Liver (tissue), 9 donors: ENCODE results near the gene PATL1. TPM values are rescaled to one million over a fixed set of nuclear protein-coding genes. Genes with fewer than 3 reads are reported as not detected.
A peak's percentile ranks its signal among the peaks of the same experiment; 100 is the strongest.

Experiments used
- DNase-seq: peaks from one replicate; pipeline ENCODE4 v3.0.0-alpha.2; 2017; ENCODE audit warnings: low spot score
- H3K27ac ChIP-seq, 2 donors: one replicate each; pipeline ENCODE4 v1.7.0; 2013; ENCODE audit warnings: inconsistent platforms in 2 of 2, low read length in 2 of 2, control low read depth in 1 of 2, low read depth in 1 of 2, mild to moderate bottlenecking in 1 of 2
- H3K27me3 ChIP-seq, 4 donors: one replicate each; pipeline versions ENCODE4 v1.6.1 to v1.7.0; 2013; ENCODE audit warnings: low read length in 3 of 4, inconsistent platforms in 1 of 4, mild to moderate bottlenecking in 1 of 4, moderate library complexity in 1 of 4; ENCODE audit not compliant: control insufficient read depth in 4 of 4, insufficient read depth in 4 of 4
- H3K36me3 ChIP-seq, 4 donors: one replicate each; pipeline versions ENCODE4 v1.6.1 to v1.7.0; 2013; ENCODE audit warnings: low read length in 3 of 4, mild to moderate bottlenecking in 3 of 4, low read depth in 1 of 4, moderate library complexity in 1 of 4; ENCODE audit not compliant: control insufficient read depth in 4 of 4, insufficient read depth in 3 of 4
- H3K4me1 ChIP-seq, 4 donors: one replicate each; pipeline versions ENCODE4 v1.6.1 to v1.7.0; 2013; ENCODE audit warnings: low read length in 3 of 4, mild to moderate bottlenecking in 3 of 4, moderate library complexity in 1 of 4; ENCODE audit not compliant: control insufficient read depth in 4 of 4, insufficient read depth in 4 of 4
- H3K4me3 ChIP-seq, 3 donors: one replicate each; pipeline versions ENCODE4 v1.6.1 to v1.7.0; 2013; ENCODE audit warnings: low read length in 3 of 3, control low read depth in 1 of 3, low read depth in 1 of 3, mild to moderate bottlenecking in 1 of 3
- H3K9ac ChIP-seq, 2 donors: one replicate each; pipeline ENCODE4 v1.7.0; 2013; ENCODE audit warnings: low read length in 2 of 2, mild to moderate bottlenecking in 2 of 2, moderate library complexity in 2 of 2, control low read depth in 1 of 2, low read depth in 1 of 2
- H3K9me3 ChIP-seq, 4 donors: one replicate each; pipeline versions ENCODE4 v1.6.1 to v1.7.0; 2013; ENCODE audit warnings: low read length in 3 of 4; ENCODE audit not compliant: control insufficient read depth in 4 of 4
- EGR1 ChIP-seq, 2 donors: IDR thresholded peaks; 2 replicates each; pipeline ENCODE4 v1.6.1; 2016 to 2018; ENCODE audit warnings: antibody characterized with exemption in 2 of 2, low read depth in 2 of 2
- FOXA1 ChIP-seq: IDR thresholded peaks from 2 replicates; pipeline ENCODE4 v1.6.1; 2016; ENCODE audit warnings: antibody characterized with exemption
- FOXA2 ChIP-seq: IDR thresholded peaks from 2 replicates; pipeline ENCODE4 v1.6.1; 2016; ENCODE audit warnings: antibody characterized with exemption
- GABPA ChIP-seq, 2 donors: IDR thresholded peaks in 1 of 2; conservative IDR thresholded peaks in 1 of 2; 2 replicates each; pipeline ENCODE4 v1.6.1; 2016; ENCODE audit warnings: antibody characterized with exemption in 2 of 2, mild to moderate bottlenecking in 1 of 2, moderate library complexity in 1 of 2
- HNF4A ChIP-seq, 2 donors: conservative IDR thresholded peaks; 2 replicates each; pipeline ENCODE4 v1.6.1; 2016; ENCODE audit warnings: antibody characterized with exemption in 2 of 2, mild to moderate bottlenecking in 2 of 2
- HNF4G ChIP-seq: IDR thresholded peaks from 2 replicates; pipeline ENCODE4 v1.6.1; 2016; ENCODE audit warnings: antibody characterized with exemption
- JUND ChIP-seq, 2 donors: IDR thresholded peaks; 2 replicates each; pipeline ENCODE4 v1.6.1; 2016; ENCODE audit warnings: antibody characterized with exemption in 2 of 2
- MAX ChIP-seq: IDR thresholded peaks from 2 replicates; pipeline ENCODE4 v1.6.1; 2016; ENCODE audit warnings: antibody characterized with exemption
- NR2F2 ChIP-seq: IDR thresholded peaks from 2 replicates; pipeline ENCODE4 v1.6.1; 2016; ENCODE audit warnings: antibody characterized with exemption
- RAD21 ChIP-seq, 2 donors: IDR thresholded peaks; 2 replicates each; pipeline ENCODE4 v1.6.1; 2016; ENCODE audit warnings: antibody characterized with exemption in 2 of 2, mild to moderate bottlenecking in 2 of 2
- REST ChIP-seq: IDR thresholded peaks from 2 replicates; pipeline ENCODE4 v1.6.1; 2016; ENCODE audit warnings: antibody characterized with exemption, mild to moderate bottlenecking
- RXRA ChIP-seq, 2 donors: IDR thresholded peaks; 2 replicates each; pipeline ENCODE4 v1.6.1; 2017 to 2018; ENCODE audit warnings: antibody characterized with exemption in 2 of 2, mild to moderate bottlenecking in 1 of 2
- SP1 ChIP-seq: IDR thresholded peaks from 2 replicates; pipeline ENCODE4 v1.6.1; 2018; ENCODE audit warnings: antibody characterized with exemption, mild to moderate bottlenecking
- TAF1 ChIP-seq: conservative IDR thresholded peaks from 2 replicates; pipeline ENCODE4 v1.6.1; 2016; ENCODE audit warnings: antibody characterized with exemption, mild to moderate bottlenecking
- YY1 ChIP-seq: IDR thresholded peaks from 2 replicates; pipeline ENCODE4 v1.6.1; 2016; ENCODE audit warnings: antibody characterized with exemption, mild to moderate bottlenecking
- WGBS: extraction: QIAGEN DNeasy Blood & Tissue Kit; methylation state at CpG from one replicate; pipeline ENCODE4 v1.1.7; 2013; 5-methylcytosine and 5-hydroxymethylcytosine counted together
- polyA plus RNA-seq, 2 donors: library from polyadenylated mRNA; stranded (reverse) in 1 of 2; unstranded in 1 of 2; fragments of 200-250 nt in 1 of 2; fragments of >200 nt in 1 of 2; fragmentation: Nextera tagmentation in 1 of 2; extraction: Ambion mirVana in 1 of 2; gene quantifications; one replicate each; pipeline versions ENCODE4 v1.2.1 to v1.2.3, GENCODE V29; 2013 to 2015
- total RNA-seq, 2 donors: library from RNA; depleted of rRNA; stranded (reverse); fragments of >200 nt; gene quantifications; one replicate each; pipeline ENCODE4 v1.2.3, GENCODE V29; 2014
- TF ChIP-seq, protein P1 (sequence below): fragments of 150-350 bp; IDR thresholded peaks from 2 replicates; pipeline ENCODE4 v1.5.1; 2017; ENCODE audit warnings: improper control_type of control experiment, low read depth, low read length; ENCODE audit not compliant: missing input control
- TF ChIP-seq, protein P2 (sequence below): IDR thresholded peaks from 2 replicates; pipeline ENCODE4 v1.6.1; 2016; ENCODE audit warnings: antibody characterized with exemption
- TF ChIP-seq, protein P3 (sequence below): IDR thresholded peaks from 2 replicates; pipeline ENCODE4 v1.6.1; 2016; ENCODE audit warnings: antibody characterized with exemption
- donor health status: healthy.
- donor health status: healthy.
- donor health status: healthy.
- donor health status: healthy.
- donor health status: healthy.

Gene PATL1
- total and polyA plus RNA-seq, 4 donors, result 4.9 to 14.7 (median 12.4) TPM

DNA sequence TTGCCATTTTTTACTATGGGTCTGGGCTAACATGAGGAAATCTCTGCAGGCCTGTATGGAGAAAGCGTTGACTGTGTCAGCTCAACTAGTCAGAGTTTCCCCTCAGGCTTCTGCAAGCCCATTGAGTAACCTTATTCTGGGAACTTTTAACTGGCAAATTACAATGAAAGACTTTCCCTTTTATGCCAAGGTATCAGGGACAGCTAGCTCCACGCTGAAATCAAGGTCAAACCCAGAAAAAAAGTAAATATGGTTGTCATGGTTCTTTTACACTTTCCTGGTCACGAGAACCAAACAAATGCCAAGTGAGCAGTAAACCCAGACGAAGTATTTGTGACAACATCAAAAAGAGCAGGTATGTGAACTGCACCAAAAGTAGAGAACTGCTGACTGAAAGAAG is 67.0 kb downstream of the PATL1 start:
- 33% methylated on average over 4 of the region's 4 CpGs for WGBS
- Histone ChIP-seq H3K4me1 (peaks cover 3 to 22% (median 16%) of the 10 kb centered on the region in 4 donors), H3K9ac (no peak overlapping the region), H3K9me3 (no peaks in the 10 kb centered on the region), H3K4me3 (no peak overlapping the region), H3K36me3 (peaks cover 11 to 55% (median 50%) of the 10 kb centered on the region in 4 donors), H3K27ac (peak overlapping the region; percentile 73 to 82), H3K27me3 (no peaks in the 10 kb centered on the region)
- DNase-seq, result no peak
- TF ChIP-seq FOXA2 (peak; percentile 94), SP1 (peak; percentile 91), HNF4A (conservative IDR thresholded peaks at IDR 0.05) (peak; percentile 80 to 87), RXRA (IDR thresholded peaks at IDR 0.05) (peak; percentile 81 to 90), RAD21 (IDR thresholded peaks at IDR 0.05) (peak; percentile 33 to 45), EGR1 (IDR thresholded peaks at IDR 0.05; ENCODE audit: low read depth in 2 of 2) (peak in 1 of 2 donors; percentile 89), JUND (IDR thresholded peaks at IDR 0.05) (peak; percentile 99), YY1 (peak; percentile 88), GABPA (IDR thresholded peaks at IDR 0.05 in 1 of 2, conservative IDR thresholded peaks at IDR 0.05 in 1 of 2) (peak in 1 of 2 donors; percentile 58), MAX (peak; percentile 90), FOXA1 (peak; percentile 94), NR2F2 (no peak), HNF4G (peak; percentile 28), REST (peak; percentile 79), TAF1 (peak; percentile 14)
- TF ChIP-seq, protein P1, sequence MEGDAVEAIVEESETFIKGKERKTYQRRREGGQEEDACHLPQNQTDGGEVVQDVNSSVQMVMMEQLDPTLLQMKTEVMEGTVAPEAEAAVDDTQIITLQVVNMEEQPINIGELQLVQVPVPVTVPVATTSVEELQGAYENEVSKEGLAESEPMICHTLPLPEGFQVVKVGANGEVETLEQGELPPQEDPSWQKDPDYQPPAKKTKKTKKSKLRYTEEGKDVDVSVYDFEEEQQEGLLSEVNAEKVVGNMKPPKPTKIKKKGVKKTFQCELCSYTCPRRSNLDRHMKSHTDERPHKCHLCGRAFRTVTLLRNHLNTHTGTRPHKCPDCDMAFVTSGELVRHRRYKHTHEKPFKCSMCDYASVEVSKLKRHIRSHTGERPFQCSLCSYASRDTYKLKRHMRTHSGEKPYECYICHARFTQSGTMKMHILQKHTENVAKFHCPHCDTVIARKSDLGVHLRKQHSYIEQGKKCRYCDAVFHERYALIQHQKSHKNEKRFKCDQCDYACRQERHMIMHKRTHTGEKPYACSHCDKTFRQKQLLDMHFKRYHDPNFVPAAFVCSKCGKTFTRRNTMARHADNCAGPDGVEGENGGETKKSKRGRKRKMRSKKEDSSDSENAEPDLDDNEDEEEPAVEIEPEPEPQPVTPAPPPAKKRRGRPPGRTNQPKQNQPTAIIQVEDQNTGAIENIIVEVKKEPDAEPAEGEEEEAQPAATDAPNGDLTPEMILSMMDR, result no peak
- TF ChIP-seq, protein P2, sequence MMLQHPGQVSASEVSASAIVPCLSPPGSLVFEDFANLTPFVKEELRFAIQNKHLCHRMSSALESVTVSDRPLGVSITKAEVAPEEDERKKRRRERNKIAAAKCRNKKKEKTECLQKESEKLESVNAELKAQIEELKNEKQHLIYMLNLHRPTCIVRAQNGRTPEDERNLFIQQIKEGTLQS, result peak; percentile 94
- TF ChIP-seq, protein P3, sequence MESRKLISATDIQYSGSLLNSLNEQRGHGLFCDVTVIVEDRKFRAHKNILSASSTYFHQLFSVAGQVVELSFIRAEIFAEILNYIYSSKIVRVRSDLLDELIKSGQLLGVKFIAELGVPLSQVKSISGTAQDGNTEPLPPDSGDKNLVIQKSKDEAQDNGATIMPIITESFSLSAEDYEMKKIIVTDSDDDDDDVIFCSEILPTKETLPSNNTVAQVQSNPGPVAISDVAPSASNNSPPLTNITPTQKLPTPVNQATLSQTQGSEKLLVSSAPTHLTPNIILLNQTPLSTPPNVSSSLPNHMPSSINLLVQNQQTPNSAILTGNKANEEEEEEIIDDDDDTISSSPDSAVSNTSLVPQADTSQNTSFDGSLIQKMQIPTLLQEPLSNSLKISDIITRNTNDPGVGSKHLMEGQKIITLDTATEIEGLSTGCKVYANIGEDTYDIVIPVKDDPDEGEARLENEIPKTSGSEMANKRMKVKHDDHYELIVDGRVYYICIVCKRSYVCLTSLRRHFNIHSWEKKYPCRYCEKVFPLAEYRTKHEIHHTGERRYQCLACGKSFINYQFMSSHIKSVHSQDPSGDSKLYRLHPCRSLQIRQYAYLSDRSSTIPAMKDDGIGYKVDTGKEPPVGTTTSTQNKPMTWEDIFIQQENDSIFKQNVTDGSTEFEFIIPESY, result peak; percentile 83
